HEK293 (cell line): ENCODE measurements around the gene PROSER3.

Experiments
- CTCF ChIA-PET: fragments of 350-600 bp; formaldehyde crosslinking; extraction: SDS; loops from one replicate; lab custom pipeline; 2021; ENCODE audit warnings: antibody characterized with exemption; lab: Yijun Ruan, JAX
- POLR2A ChIA-PET: fragments of 300-600 bp; formaldehyde crosslinking; extraction: SDS; loops from one replicate; lab custom pipeline; 2020; ENCODE audit warnings: antibody characterized with exemption, inconsistent platforms; lab: Yijun Ruan, JAX
- H3K27ac ChIP-seq: fragments of 200-500 bp; sonication (Bioruptor generic); 2 replicates; pipeline ENCODE4 v1.5.1; 2014; ENCODE audit warnings: low read depth, low read length, control low read depth, inconsistent platforms; ENCODE audit errors: extremely low read depth
- H3K36me3 ChIP-seq, 2 experiments: fragments of 200-500 bp in 1 of 2; sonication (Bioruptor generic) in 1 of 2; 1 replicate in 1 of 2; 2 replicates in 1 of 2; pipeline ENCODE4 v1.5.1; 2014 to 2017; ENCODE audit warnings: inconsistent platforms in 2 of 2, low read length in 2 of 2; ENCODE audit not compliant: control insufficient read depth in 2 of 2, insufficient read depth in 1 of 2
- H3K4me1 ChIP-seq: fragments of 200-500 bp; sonication (Bioruptor generic); 2 replicates; pipeline ENCODE4 v1.5.1; 2014; ENCODE audit warnings: mild to moderate bottlenecking, low read length, inconsistent platforms; ENCODE audit not compliant: control insufficient read depth, insufficient read depth
- H3K4me3 ChIP-seq: 2 replicates; pipeline ENCODE4 v1.5.1; 2011; ENCODE audit warnings: low read depth, mild to moderate bottlenecking, control low read depth, low read length, moderate library complexity
- H3K9me3 ChIP-seq: fragments of 200-500 bp; sonication (Bioruptor generic); 2 replicates; pipeline ENCODE4 v1.5.1; 2014; ENCODE audit warnings: low read depth, low read length, inconsistent platforms; ENCODE audit not compliant: control insufficient read depth, insufficient read depth
- KLF1 ChIP-seq: fragments of 450-650 bp; formaldehyde crosslinking; IDR thresholded peaks from 2 replicates; pipeline ENCODE4 v1.5.1; 2016; ENCODE audit warnings: missing biosample characterization, missing genetic modification characterization
- KLF16 ChIP-seq: fragments of 450-650 bp; formaldehyde crosslinking; IDR thresholded peaks from 2 replicates; pipeline ENCODE4 v1.5.1; 2017; ENCODE audit warnings: missing biosample characterization, missing genetic modification characterization
- PRDM1 ChIP-seq: fragments of 450-650 bp; formaldehyde crosslinking; IDR thresholded peaks from 2 replicates; pipeline ENCODE4; 2016; ENCODE audit warnings: missing biosample characterization, missing genetic modification characterization
- RBAK ChIP-seq: fragments of 450-650 bp; formaldehyde crosslinking; IDR thresholded peaks from 2 replicates; pipeline ENCODE4 v1.5.1; 2016; ENCODE audit warnings: missing biosample characterization, missing genetic modification characterization
- ZBTB17 ChIP-seq: fragments of 450-650 bp; formaldehyde crosslinking; IDR thresholded peaks from 2 replicates; pipeline ENCODE4 v1.5.1; 2016; ENCODE audit warnings: missing biosample characterization, missing genetic modification characterization
- ZBTB7A ChIP-seq: fragments of 450-650 bp; formaldehyde crosslinking; IDR thresholded peaks from 2 replicates; pipeline ENCODE4 v1.5.1; 2016; ENCODE audit warnings: low read depth, missing biosample characterization, missing genetic modification characterization
- ZNF112 ChIP-seq: fragments of 450-650 bp; formaldehyde crosslinking; IDR thresholded peaks from 2 replicates; pipeline ENCODE4 v1.5.0; 2017; ENCODE audit warnings: missing biosample characterization, missing genetic modification characterization
- ZNF121 ChIP-seq: fragments of 450-650 bp; formaldehyde crosslinking; IDR thresholded peaks from 2 replicates; pipeline ENCODE4 v1.5.1; 2016; ENCODE audit warnings: missing biosample characterization, missing genetic modification characterization
- ZNF132 ChIP-seq: fragments of 450-650 bp; formaldehyde crosslinking; IDR thresholded peaks from 2 replicates; pipeline ENCODE4 v1.5.1; 2017; ENCODE audit warnings: missing biosample characterization, missing genetic modification characterization, borderline replicate concordance
- ZNF211 ChIP-seq: fragments of 450-650 bp; formaldehyde crosslinking; IDR thresholded peaks from 2 replicates; pipeline ENCODE4 v1.5.1; 2016; ENCODE audit warnings: low read depth, missing biosample characterization, missing genetic modification characterization
- ZNF214 ChIP-seq: fragments of 450-650 bp; formaldehyde crosslinking; IDR thresholded peaks from 2 replicates; pipeline ENCODE4 v1.5.1; 2017; ENCODE audit warnings: missing biosample characterization, mild to moderate bottlenecking, missing genetic modification characterization, borderline replicate concordance
- ZNF266 ChIP-seq: fragments of 450-650 bp; formaldehyde crosslinking; IDR thresholded peaks from 2 replicates; pipeline ENCODE4 v1.5.1; 2016; ENCODE audit warnings: missing biosample characterization, missing genetic modification characterization, low read depth
- ZNF350 ChIP-seq: fragments of 450-650 bp; formaldehyde crosslinking; IDR thresholded peaks from 2 replicates; pipeline ENCODE4 v1.5.0; 2017; ENCODE audit warnings: missing biosample characterization, mild to moderate bottlenecking, missing genetic modification characterization
- ZNF366 ChIP-seq: fragments of 450-650 bp; formaldehyde crosslinking; conservative IDR thresholded peaks from 2 replicates; pipeline ENCODE4 v1.5.1; 2016; ENCODE audit warnings: missing biosample characterization, missing genetic modification characterization
- ZNF416 ChIP-seq: fragments of 450-650 bp; formaldehyde crosslinking; IDR thresholded peaks from 2 replicates; pipeline ENCODE4 v1.5.1; 2016; ENCODE audit warnings: missing biosample characterization, missing genetic modification characterization
- ZNF600 ChIP-seq: fragments of 450-650 bp; formaldehyde crosslinking; IDR thresholded peaks from 2 replicates; pipeline ENCODE4 v1.5.1; 2016; ENCODE audit warnings: missing biosample characterization, missing genetic modification characterization
- ZSCAN30 ChIP-seq: fragments of 450-650 bp; IDR thresholded peaks from 2 replicates; pipeline ENCODE4 v1.5.1; 2018; ENCODE audit warnings: missing biosample characterization, mild to moderate bottlenecking, missing genetic modification characterization, moderate library complexity
- TF ChIP-seq, protein P1 (sequence below): fragments of 450-650 bp; formaldehyde crosslinking; IDR thresholded peaks from 2 replicates; pipeline ENCODE4 v1.5.1; 2016; ENCODE audit warnings: missing biosample characterization, missing genetic modification characterization
- TF ChIP-seq, protein P2 (sequence below): fragments of 450-650 bp; formaldehyde crosslinking; IDR thresholded peaks from 2 replicates; pipeline ENCODE4 v1.5.1; 2016; ENCODE audit warnings: missing biosample characterization, missing genetic modification characterization

The PROSER3 gene

DNA sequence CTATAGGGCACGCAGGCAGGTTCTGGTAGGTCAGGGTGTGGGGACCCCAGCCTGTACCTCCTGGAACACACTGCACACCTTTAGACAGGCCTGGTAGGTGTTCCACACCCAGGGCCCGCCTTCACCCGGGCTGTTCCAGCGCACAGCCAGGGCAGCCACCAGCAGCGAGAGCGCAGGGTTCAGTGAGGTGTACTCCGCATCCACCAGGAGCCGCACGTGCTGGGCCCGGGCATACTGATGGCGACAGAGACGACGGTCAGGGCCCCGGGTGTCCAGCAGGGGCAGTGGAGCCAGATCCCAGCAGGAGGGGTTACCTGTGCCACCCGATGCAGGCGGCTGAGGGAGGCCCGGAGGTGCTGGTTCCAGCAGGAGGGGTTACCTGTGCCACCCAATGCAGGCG, 48.6 kb downstream of the PROSER3 start (continued):
- TF ChIP-seq, protein P1, sequence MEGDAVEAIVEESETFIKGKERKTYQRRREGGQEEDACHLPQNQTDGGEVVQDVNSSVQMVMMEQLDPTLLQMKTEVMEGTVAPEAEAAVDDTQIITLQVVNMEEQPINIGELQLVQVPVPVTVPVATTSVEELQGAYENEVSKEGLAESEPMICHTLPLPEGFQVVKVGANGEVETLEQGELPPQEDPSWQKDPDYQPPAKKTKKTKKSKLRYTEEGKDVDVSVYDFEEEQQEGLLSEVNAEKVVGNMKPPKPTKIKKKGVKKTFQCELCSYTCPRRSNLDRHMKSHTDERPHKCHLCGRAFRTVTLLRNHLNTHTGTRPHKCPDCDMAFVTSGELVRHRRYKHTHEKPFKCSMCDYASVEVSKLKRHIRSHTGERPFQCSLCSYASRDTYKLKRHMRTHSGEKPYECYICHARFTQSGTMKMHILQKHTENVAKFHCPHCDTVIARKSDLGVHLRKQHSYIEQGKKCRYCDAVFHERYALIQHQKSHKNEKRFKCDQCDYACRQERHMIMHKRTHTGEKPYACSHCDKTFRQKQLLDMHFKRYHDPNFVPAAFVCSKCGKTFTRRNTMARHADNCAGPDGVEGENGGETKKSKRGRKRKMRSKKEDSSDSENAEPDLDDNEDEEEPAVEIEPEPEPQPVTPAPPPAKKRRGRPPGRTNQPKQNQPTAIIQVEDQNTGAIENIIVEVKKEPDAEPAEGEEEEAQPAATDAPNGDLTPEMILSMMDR: no peak
- TF ChIP-seq PRDM1 (no peak), KLF1 (tag by site-specific recombination) (no peak), ZNF214 (tag by site-specific recombination) (no peak), ZNF211 (tag by site-specific recombination) (no peak), ZNF350 (tag by site-specific recombination) (no peak), ZSCAN30 (tag by site-specific recombination) (no peak), ZNF600 (tag by site-specific recombination) (no peak), ZNF266 (tag by site-specific recombination) (no peak), ZNF416 (tag by site-specific recombination) (no peak), ZNF112 (tag by site-specific recombination) (no peak)
- TF ChIP-seq, protein P2, sequence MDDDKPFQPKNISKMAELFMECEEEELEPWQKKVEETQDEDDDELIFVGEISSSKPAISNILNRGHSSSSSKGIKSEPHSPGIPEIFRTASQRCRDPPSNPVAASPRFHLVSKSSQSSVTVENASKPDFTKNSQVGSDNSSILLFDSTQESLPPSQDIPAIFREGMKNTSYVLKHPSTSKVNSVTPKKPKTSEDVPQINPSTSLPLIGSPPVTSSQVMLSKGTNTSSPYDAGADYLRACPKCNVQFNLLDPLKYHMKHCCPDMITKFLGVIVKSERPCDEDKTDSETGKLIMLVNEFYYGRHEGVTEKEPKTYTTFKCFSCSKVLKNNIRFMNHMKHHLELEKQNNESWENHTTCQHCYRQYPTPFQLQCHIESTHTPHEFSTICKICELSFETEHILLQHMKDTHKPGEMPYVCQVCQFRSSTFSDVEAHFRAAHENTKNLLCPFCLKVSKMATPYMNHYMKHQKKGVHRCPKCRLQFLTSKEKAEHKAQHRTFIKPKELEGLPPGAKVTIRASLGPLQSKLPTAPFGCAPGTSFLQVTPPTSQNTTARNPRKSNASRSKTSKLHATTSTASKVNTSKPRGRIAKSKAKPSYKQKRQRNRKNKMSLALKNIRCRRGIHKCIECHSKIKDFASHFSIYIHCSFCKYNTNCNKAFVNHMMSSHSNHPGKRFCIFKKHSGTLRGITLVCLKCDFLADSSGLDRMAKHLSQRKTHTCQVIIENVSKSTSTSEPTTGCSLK (tag by site-specific recombination): no peak

DNA sequence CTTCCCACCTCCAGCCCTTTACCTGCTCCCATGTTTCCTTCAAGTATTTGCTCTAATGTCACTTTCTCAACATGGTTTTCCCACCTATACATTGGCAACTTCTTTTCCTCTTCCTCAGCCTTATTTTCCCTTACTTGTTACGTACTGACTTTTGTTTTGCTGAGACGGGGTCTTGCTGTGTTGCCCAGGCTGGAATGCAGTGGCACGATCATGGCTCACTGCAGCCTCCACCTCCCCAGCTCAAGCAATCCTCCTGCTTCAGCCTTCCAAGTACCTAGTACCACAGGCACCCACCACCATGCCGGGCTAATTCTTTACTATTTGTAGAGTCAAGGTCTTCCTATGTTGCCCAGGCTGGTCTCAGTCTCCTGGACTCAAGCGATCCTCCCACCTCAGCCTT, 49.7 kb downstream of the PROSER3 start:
- POLR2A ChIA-PET: no interaction called here
- CTCF ChIA-PET: interaction anchor here (1.1 to 2.9 kb wide), 3 partner anchors 12 to 27 kb away, joined by 3 to 10 read pairs (median 3); no protein-coding TSS in a partner anchor

DNA sequence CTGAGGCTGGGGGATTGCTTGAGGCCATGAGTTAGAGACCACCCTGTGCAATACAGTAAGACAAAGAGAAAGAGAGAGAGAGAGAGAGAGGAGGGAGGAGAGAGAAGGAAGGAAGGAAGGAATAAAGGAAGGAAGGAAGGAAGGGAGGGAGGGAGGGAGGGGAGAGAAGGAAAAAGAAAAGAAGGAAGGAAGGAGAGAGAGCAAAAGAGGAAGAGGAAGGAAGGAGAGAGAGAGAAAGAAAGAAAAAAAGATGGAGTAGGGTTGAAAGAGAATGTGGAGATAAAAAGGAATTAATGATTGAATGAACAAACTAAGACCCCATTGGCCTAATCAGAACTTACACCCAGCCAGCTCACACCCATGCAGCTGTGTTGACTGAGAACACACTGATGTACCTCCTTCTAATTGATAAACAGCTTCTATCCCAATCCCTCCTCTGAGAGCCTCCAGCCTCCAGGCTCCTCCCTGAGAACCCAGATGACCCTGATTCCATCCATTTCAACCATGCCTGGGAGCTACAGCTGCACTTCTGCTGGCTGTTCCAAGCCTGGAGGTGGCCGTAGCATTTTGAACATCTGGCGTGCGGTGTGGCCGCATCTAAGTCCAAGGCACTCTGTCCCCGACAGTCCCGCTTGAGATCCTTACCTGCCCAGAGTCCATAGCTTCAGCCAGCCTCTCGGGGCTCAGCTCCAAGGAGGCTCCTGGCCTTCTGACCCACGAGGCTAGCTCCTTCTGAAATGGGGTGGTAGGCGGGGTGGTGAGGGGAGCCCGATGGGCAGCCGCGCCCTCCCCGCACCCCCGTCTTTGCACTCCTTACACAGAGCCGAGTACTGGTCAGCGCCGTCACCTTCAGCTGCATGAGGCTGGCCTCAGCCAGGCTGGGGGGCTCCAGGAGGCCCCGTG, 53.6 kb downstream of the PROSER3 start:
- POLR2A ChIA-PET: interaction anchor here (1.3 kb wide), 1 partner anchor 63 kb away, joined by 5 read pairs; the partner anchor contains the start of gene LIN37
- Histone ChIP-seq H3K9me3 (no peaks in the 10 kb centered on the region), H3K4me1 (0 out of 2 replicates have a peak, but pooled peaks cover 2% of the 10 kb centered on the region), H3K4me3 (no peak overlapping the region), H3K36me3 (no peaks in the 10 kb centered on the region), H3K27ac (no peak overlapping the region)
- CTCF ChIA-PET: interaction anchor here (1.2 kb wide), 1 partner anchor 8 kb away, joined by 5 read pairs; no protein-coding TSS in a partner anchor
- 0 out of 2 replicates have a peak, but pooled peaks have one; percentile 51 for TF ChIP-seq ZBTB7A (tag by site-specific recombination)
- 0 out of 2 replicates have a peak, but pooled peaks have one; percentile 19 for TF ChIP-seq PRDM1
- TF ChIP-seq ZBTB17 (tag by site-specific recombination): peak; percentile 95
- no peak for TF ChIP-seq ZNF132 (tag by site-specific recombination)
- TF ChIP-seq KLF16: no peak
- peak; percentile 85 for TF ChIP-seq ZNF366 (tag by site-specific recombination)

More for the DNA sequence above, 49.7 kb downstream of the PROSER3 start:
- H3K4me3 ChIP-seq: no peak overlapping the region
- H3K9me3 ChIP-seq: no peaks in the 10 kb centered on the region
- H3K27ac ChIP-seq: no peak overlapping the region
- 0 out of 2 replicates have a peak, but pooled peaks cover 2% of the 10 kb centered on the region for H3K4me1 ChIP-seq
- TF ChIP-seq RBAK (tag by site-specific recombination) (no peak), ZNF121 (tag by site-specific recombination) (peak; percentile 98)
- H3K36me3 ChIP-seq: no peaks in the 10 kb centered on the region
